ENCODE data around the gene LMBR1.

- TF ChIP-seq, protein P1, sequence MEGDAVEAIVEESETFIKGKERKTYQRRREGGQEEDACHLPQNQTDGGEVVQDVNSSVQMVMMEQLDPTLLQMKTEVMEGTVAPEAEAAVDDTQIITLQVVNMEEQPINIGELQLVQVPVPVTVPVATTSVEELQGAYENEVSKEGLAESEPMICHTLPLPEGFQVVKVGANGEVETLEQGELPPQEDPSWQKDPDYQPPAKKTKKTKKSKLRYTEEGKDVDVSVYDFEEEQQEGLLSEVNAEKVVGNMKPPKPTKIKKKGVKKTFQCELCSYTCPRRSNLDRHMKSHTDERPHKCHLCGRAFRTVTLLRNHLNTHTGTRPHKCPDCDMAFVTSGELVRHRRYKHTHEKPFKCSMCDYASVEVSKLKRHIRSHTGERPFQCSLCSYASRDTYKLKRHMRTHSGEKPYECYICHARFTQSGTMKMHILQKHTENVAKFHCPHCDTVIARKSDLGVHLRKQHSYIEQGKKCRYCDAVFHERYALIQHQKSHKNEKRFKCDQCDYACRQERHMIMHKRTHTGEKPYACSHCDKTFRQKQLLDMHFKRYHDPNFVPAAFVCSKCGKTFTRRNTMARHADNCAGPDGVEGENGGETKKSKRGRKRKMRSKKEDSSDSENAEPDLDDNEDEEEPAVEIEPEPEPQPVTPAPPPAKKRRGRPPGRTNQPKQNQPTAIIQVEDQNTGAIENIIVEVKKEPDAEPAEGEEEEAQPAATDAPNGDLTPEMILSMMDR (IDR thresholded peaks at IDR 0.05; ENCODE audit: borderline replicate concordance, extremely low read depth, low read length, poor library complexity, severe bottlenecking) = no peak
- TF ChIP-seq EZH2 (IDR thresholded peaks at IDR 0.05; ENCODE audit: borderline replicate concordance, low read depth, low read length, severe bottlenecking) = no peak
Observed at GRCh38 chr7:156628562-156628961, 264.4 kb downstream of the LMBR1 start.
